GM18517 (cell line): ENCODE results near the gene ABR.

Experiments used
- ATAC-seq: cut with Tn5 transposase; IDR thresholded peaks from one replicate; pipeline ENCODE4 v1.9.1; 2021; ENCODE audit warnings: mild to moderate bottlenecking, moderate library complexity; ENCODE audit not compliant: unreplicated experiment

The ABR gene

DNA sequence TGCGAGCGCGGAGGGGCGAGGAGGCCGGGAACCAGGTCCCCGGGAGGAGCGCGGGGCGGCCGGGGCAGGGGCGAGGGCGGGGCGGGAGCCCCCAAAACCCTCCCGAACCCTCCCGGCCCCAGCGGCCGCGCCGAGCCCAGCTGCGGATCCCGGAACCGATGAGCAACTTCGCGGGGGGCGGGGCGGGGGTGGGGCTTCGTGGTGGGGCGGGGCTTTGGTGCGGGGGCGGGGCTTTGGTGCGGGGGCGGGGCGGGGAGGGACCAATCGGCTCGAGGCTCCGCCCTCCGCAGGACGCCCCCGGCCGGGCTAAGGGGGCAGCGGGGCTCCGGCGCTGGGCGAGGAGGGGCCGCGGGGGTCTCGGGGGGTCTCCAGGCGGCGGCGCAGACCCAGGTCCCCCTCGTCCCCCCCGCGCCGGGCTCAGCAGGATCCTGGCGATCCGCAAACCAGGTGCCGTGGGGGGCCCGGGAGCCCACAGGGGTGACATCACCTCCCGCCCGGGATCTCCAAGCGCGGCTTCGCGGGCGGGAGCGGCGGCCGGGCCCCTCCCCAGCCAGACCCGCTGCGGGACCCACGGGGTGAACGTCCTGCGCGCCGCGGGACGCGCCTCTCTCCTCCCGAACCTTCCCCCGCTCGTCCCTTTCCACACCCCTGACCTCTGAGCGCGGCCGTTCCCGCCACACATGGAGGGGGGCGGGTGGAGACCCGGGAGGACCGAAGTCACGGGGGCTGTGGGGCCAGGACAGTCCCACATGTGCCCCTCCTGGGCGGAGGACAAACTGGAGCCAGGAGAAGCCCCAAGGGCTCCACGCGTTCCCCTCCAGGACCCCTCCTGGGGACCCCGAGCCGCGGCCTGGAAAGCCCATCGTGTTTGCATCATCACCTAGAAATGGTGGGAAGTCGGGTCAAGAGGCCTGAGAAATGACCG is at the start of gene ABR:
TSS of gene ABR (minus strand) at position 164 of the 925 bp plus-strand sequence. CDS start 254 bp downstream, outside the sequence.
- no peak for ATAC-seq

DNA sequence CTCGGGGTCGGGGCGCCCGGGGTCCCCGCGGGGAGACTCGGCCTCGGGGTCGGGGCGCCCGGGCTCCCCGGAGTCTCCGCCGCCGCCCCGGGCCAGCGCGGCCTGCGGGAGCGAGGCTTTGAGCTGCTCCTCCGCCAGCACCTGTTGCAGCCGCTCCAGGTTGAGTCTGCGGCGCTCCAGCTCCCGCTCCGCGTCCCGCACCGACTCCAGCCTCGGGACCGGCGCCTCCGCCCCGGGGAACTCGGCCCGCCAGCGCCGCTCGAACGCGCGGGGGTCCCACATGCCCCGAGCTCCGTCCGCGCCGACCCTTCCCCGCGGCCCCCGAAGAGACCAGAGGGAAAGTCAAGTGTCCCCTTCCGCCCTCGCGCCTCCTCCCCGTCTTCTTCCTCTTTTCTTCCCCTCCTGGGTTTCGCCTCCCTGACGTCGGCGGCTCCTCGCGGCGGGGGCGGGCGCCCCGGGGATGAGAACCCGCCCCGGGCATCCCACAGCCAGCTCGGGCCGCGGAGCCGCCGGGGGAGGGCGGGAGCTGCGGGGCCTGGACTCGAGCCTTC is 49.6 kb upstream of the ABR start:
- ATAC-seq, result no peak

DNA sequence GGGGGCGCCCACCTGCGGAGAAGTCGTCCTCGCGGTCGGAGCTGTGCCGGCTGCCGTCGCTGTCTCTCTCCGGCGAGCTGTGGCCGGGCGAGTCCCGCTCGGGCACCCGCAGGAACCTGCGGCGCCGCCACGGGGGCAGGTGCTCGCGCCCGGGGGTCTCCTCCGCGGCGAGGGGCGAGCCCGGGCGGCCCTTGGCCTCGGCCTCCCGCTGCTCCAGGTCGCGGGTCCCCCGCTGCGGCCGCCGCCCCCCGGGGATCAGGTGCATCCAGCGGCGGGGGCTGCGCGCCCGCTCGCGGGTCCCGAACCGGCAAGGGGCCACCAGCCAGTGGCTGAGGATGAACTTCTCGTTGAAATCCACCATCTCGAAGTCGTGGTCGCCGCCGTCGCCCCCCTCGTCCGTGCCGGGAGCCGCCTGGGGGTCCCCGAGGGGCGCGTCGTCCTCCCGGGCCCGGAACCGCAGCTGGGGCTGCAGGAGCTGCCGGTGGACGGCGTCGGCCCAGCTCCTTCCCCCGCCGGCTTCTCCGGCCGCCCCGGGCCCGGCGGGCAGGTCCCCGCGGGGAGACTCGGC is 49.1 kb upstream of the ABR start:
- no peak for ATAC-seq

DNA sequence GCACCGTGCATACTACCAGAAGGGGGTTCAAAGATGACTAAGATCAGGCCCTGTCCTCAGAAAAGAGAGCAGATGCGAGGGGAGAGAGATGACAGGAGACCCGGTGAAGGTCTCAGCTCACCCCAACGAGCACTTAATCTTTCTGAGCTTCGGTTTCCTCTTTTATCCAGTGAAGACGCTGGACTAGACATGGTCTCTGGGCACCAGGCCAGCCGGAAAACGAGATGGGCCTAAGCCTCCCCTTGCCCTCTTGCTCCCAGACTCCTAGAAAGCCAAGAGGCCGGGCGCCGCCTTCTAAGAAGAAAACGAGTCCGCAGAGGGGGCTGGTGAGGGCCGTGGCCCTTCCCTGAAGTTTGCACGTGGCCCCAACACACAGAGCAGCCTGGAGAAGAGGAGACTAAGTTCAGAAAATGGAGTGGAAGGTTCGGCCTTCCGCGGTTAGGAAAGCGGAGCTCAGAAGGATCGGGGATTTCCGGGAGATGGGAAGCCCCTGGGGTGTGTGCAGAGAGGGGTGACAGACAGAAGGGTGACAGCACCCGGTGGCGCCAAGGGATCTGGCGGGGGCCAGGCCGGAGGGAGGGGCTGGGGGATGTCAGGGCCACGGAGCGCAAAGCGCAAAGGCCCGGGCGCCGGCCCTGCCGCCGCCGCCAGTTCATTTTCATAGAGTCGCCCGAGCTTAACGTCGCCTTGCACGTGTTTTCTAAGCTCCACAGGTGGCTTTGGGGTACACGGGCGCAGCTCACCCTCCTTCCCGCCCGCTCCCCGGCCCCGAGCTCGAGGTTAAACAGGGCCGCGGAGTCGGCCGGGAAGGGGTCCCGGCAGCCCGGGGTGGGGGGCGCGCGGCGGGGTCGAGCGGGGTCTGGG is 48.4 kb upstream of the ABR start:
- no peak for ATAC-seq

DNA sequence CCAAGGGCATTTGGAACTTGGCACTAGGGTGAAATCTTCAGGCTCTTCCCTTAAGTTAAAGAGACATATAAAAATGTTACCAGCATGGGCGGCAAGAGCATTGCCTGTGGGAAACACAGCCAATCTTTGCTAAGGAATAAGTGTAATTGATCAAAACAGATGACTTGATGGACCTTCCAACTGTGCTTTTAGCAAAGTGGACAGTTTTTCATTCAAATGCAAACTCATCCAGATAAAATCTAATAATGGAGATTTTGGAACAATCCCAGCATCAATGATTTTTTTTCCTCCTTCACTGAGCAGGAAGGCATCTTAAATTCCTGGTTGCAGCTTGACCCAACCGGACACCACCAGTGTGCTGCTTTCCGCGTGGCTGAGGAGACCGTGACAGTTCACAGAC is 47.6 kb upstream of the ABR start:
- no peak for ATAC-seq

DNA sequence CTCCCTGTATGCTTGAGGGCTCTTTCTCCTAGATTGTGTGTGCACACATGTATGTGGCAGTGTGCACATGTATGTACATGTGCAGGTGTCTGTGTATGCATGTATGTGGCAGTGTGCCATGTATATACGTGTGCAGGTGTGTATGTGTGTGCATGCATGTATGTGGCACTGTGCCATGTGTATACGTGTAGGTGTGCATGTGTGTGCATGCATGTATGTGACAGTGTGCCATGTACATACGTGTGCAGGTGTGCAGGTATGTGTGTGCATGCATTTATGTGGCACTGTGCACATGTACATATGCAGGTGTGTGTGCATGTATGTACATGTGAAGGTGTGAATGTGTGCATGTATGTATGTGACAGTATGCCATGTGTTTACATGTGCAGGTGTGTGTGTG is 46.5 kb upstream of the ABR start:
- ATAC-seq, result no peak

DNA sequence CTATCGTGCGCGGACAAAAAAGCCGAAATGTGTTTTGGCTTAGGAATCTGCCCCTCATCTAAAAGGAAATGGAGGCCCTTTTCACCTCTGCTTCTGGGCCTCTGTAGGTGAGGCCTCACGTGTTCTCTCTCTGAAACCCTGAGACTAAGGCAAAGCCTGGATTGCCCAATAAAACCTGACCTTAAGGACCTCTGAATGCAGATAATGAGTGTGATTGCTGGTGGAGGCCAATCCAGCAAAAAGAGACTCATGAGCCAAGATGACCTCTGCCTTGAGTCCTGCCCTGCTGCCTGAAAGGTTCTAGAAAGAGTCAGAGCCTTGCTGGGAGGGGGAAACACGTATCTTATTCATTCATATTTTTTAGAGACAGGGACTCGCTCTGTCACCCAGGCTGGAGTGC is 44.5 kb upstream of the ABR start:
- ATAC-seq, result no peak

DNA sequence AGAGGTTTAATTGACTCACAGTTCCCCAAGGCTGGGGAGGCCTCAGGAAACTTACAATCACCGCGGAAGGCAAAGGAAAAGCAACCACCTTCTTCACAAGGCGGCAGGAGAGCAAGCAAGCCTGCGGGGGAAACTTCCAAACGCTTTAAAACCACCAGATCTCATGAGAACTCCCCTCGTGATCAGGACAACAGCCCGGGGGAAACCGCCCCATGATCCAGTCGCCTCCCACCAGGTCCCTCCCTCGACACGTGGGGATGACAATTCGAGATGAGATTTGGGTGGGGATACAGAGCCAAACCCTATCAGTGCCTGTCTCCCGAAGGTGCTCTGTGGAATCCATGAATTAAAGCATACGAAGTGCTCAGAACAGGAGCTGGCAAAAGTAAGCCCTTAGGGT is 43.9 kb upstream of the ABR start:
- no peak for ATAC-seq

DNA sequence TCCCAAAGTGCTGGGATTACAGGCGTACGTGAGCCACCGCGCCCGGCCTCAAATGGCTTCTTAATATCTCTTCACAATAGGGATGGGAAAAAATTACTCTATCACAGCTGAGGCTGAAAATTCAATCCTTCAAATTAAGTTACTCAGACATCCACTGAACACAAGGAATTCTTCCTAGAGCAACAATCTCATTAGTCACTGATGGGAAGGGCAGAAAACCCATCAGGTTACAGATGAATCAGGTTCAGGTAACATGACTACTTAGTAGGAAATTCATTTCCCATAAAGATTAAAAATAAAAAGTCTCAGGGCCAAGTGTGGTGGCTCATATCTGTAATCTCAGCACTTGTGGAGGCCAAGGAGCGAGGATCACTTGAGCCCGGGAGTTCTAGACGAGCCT is 42.5 kb upstream of the ABR start:
- no peak for ATAC-seq

DNA sequence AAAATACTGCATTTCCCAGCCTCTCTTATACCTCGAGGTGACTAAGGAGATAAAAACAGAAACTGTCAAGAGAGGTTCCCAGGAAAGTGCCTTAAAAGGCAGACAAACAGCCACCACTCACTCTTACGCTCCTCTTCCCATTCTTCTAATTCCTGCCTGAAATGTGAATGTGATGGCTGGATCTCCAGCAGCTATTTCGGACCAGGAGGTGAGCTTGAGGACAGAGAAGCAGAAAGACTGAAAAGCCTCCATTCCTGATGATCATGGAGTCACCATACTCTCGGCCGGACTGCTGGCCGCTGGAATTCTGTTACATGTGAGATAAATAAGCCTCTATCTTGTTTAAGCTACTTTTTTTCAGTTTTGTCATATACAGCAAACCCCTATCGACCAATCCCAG is 41.4 kb upstream of the ABR start:
- no peak for ATAC-seq

DNA sequence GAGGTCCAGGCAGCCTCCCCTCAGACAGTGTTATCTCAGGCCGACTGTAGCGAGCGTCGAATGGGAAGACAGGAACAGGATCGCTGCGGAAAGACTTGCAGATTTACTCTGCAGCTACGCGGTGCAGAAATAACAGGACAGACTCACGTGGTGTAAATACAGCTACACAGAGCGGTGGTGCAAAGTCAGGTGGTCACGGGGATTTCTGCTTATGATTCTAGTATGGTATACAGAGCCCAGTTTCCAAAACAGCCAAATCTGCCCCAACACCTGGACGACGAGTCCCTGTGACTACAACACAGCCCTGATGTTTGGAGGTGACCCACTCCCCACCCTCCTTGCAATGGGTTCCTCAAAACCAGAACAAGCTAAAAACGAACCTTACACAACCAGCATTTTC is 40.6 kb upstream of the ABR start:
- ATAC-seq, result no peak

DNA sequence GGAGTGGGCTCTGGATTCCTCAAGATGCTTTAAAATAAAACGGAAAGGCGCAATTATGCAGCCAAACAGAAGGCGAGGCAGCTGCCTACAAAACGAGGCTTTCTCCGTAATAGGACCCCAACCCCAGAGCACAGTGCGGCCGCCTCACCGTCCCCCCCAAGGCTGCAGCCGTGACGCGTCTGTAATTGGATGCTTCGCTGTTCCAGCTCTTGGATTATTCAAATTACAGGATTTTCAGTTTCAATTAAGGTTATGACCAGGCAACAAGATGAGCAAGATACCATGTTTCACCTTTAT is 37.3 kb upstream of the ABR start:
- no peak for ATAC-seq

DNA sequence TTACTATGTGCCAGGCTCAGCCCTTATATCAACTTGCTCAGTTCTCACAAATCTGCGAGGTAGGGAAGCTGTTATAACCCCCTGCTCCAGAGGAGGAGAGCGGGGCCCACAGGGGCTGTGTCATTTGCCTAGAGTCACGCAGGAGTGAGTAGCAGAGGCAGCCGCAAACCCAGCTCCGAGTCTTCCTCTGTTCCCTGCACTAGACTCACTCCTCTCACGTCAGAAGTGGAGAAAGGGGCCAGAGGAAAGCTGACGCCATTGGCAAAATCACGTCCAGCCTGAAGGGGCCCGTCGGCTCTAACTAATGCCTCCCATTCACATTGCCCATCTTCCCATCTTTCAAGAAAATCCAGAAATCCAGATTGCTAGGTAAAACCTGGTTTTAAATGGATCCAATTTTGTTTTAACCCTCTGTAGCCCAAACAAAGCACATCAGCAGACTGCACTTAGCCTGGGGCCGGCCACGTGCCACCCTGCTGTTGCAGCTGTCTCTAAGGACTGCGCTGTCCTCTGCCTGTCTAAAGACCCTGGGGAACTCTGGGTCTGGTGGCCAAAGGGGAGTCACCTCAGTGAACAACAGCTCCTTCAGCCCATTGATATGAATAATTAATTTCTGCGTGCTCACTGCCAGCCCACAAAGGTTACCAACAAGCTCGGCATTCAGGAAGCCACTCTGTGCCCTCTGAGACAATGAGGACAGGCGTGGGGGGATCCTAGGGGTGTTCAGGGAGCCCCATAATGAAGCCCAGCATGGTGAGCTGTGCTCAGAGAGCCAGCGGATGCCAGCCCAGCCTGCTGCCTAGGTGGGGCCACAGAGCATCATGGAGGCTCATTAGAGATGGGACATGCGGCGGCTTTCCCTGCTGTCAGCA is 36.7 kb upstream of the ABR start:
- ATAC-seq, result no peak

DNA sequence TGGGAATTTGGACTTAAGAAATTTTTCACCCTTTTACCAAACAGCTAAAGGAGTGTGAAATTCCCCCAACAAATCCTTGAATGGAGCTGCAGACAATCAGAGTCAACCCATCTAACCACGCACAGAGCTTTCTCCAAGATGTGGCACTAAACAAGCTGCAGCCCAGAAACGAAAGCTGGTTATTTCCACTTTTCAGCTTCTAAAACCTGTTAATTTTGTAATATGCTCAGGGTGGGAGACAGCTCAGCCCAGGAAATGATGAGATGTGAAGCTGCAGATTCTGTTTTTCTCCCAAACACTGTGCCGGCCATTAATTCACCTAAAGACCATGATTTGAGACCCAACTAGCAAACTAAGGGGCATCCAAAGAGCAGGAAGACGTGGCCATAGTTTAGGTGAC is 33.2 kb upstream of the ABR start:
- ATAC-seq, result no peak

DNA sequence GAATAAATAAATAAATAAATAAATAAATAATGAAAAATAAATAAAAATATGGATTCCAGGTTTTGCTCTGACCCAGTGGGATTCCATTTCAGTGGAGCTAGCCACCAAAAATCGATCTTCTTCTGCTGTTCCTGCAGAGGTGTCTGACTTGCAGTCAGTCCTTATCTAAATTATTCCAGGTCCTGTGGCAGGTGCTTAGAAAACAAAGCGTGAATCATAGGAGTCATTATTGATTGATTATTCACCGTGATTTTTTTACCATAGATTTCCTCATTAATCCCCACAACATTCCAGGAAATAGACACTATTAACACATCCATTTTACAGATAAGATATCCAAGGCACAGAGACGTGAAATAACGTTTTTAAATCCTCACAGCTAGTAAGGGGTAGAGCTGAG is 31.5 kb upstream of the ABR start:
- ATAC-seq, result no peak

DNA sequence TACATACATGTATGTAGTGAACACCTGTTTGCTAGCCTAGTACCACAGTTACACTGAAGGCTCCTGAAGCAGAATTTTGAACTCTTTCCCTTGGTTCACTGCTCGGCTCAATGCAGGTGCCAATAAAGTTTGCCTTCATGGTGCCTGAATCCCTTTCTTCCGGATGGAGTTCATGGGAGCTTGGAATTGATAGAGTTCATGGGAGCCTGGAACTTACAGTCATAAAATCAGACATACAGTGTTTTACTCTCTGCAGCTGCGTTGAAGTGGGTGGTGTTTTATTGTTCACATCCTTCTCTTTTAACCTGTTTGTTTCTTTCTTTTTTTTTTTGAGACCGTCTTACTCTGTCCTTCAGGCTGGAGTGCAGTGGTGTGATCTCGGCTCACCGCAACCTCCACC is 29.2 kb upstream of the ABR start:
- no peak for ATAC-seq

DNA sequence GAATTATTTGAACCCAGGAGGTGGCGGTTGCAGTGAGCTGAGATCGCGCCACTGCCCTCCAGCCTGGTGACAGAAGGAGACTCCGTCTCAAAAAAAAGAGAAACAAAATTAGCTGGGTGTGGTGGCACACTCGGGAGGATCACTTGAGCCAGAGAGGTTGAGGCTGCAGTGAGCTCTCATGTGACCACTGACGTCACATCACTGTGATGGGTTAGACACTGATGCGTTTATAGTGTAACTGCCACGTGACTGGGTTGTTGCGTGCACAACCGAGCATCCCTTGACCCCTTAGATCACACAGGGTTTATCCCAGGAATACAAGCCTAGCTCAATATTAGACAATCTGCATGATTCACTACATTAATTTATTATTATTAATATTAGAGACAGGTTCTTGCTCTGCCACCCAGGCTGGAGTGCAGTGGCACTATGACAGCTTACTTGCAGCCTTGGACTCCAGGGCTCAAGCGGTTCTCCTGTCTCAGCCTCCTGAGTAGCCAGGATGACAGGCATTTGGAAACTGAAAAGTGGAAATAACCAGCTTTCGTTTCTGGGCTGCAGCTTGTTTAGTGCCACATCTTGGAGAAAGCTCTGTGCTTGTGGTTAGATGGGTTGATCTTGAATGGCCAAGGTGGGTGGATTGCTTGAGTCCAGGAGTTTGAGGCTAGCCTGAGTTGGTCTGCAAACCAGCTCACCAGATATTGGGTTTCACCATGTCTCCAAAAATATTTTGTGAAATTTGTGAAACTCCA is 26.4 kb upstream of the ABR start:
- ATAC-seq, result no peak

DNA sequence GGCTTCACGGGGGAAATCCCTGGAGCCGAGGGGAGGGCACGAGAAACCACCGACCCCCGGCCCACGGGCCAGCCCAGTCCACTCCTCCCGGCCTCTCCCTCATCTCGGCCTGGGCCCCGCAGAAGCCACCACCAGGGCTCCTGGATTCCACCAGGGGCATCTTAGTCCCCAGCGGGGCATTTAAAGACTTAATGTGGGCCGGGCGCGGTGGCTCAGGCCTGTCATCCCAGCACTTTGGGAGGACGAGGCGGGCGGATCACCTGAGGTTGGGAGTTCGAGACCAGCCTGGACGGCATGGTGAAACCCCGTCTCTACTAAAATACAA is 24.1 kb upstream of the ABR start:
- no peak for ATAC-seq

DNA sequence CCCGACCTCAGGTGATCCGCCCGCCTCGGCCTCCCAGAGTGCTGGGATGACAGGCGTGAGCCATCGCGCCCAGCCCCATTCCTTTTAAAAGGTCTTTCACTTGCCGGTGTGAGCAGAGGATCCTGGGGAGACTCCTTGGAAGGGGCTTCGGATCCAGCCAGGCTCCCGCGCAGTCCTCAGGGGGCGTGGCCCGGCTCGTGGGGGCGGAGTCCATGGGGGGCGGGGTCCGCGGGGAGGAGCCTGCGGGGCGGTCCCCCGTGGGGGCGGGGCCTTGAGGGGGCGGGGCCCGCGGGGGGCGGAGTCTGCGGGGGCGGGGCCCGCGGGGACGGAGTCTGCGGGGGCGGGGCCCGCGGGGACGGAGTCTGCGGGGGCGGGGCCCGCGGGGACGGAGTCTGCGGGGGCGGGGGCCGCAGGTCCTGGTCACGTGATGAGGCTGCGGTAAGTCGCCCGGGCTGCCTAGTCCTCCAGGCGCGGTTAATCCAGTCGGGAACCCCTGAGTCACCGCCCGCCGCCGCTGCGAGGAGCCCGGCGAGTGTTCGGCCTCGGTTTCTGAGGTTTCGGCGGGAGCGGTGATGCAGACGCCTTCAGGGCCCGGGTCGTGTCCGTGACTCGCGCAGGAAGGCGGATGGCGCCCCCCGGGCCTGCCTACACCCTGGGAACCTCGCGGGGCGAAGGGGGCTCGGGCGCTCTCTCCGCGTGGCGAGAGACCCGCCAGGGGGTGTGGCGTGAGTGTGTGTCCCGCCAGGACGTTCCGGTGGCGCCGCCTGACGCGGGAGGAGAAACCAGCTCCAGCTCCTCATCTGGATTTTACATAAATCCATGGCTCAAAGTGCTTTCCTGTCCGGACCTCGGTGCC is 23.6 kb upstream of the ABR start:
- ATAC-seq, result no peak
